Measurements from ENCODE around the gene HTR3E.
"Not testable (repeated sequence)": the region's sequence is repeated elsewhere in the genome, so short reads cannot be mapped to it uniquely, and the experiment has no call there.

Gene HTR3E

GRCh38 chr3:184110316-184110725 is 13.5 kb downstream of the HTR3E start:
- no peak for DNase-seq (ENCODE audit: low read depth in 2 of 2, low spot score in 1 of 2)

GRCh38 chr3:184116017-184116416 is 19.2 kb downstream of the HTR3E start:
- DNase-seq (ENCODE audit: low read depth in 2 of 2, low spot score in 1 of 2), result no peak

- no peak for DNase-seq (ENCODE audit: low read depth in 2 of 2, low spot score in 1 of 2)
Observed at GRCh38 chr3:184117636-184118035, 20.8 kb downstream of the HTR3E start.

- not testable (repeated sequence) for DNase-seq (ENCODE audit: low read depth in 2 of 2, low spot score in 1 of 2)
Observed at GRCh38 chr3:184121031-184121430, 24.2 kb downstream of the HTR3E start.

GRCh38 chr3:184126006-184126405 is 29.1 kb downstream of the HTR3E start:
- no peak for DNase-seq (ENCODE audit: low read depth in 2 of 2, low spot score in 1 of 2)

GRCh38 chr3:184129012-184129411 is 32.1 kb downstream of the HTR3E start:
- no peak for DNase-seq (ENCODE audit: low read depth in 2 of 2, low spot score in 1 of 2)

GRCh38 chr3:184132945-184133344 is 36.1 kb downstream of the HTR3E start:
- DNase-seq (ENCODE audit: low read depth in 2 of 2, low spot score in 1 of 2), result no peak

GRCh38 chr3:184133840-184134745 is 37.2 kb downstream of the HTR3E start:
- DNase-seq (ENCODE audit: low read depth in 2 of 2, low spot score in 1 of 2), result peak in 1 of 2 donors; percentile 16

GRCh38 chr3:184134746-184135148 is 37.9 kb downstream of the HTR3E start:
- no peak for DNase-seq (ENCODE audit: low read depth in 2 of 2, low spot score in 1 of 2)

GRCh38 chr3:184135149-184135910 is 38.5 kb downstream of the HTR3E start, which contains the start of gene EIF2B5:
Gene EIF2B5, plus strand, starts transcription at chr3:184135358. Its CDS starts 28 bp downstream, at chr3:184135386.
- peak; percentile 66 to 77 for DNase-seq (ENCODE audit: low read depth in 2 of 2, low spot score in 1 of 2)

- DNase-seq (ENCODE audit: low read depth in 2 of 2, low spot score in 1 of 2), result no peak
Observed at GRCh38 chr3:184135911-184136260, 39.0 kb downstream of the HTR3E start.

- DNase-seq (ENCODE audit: low read depth in 2 of 2, low spot score in 1 of 2), result no peak
Observed at GRCh38 chr3:184140436-184140835, 43.6 kb downstream of the HTR3E start.

GRCh38 chr3:184142199-184142598 is 45.3 kb downstream of the HTR3E start:
- no peak for DNase-seq (ENCODE audit: low read depth in 2 of 2, low spot score in 1 of 2)

- DNase-seq (ENCODE audit: low read depth in 2 of 2, low spot score in 1 of 2), result no peak
Observed at GRCh38 chr3:184143327-184143726, 46.5 kb downstream of the HTR3E start.

- no peak for DNase-seq (ENCODE audit: low read depth in 2 of 2, low spot score in 1 of 2)
Observed at GRCh38 chr3:184144505-184144904, 47.6 kb downstream of the HTR3E start.

GRCh38 chr3:184145111-184145524 is 48.3 kb downstream of the HTR3E start:
- no peak for DNase-seq (ENCODE audit: low read depth in 2 of 2, low spot score in 1 of 2)

- no peak for DNase-seq (ENCODE audit: low read depth in 2 of 2, low spot score in 1 of 2)
Observed at GRCh38 chr3:184145751-184146270, 48.9 kb downstream of the HTR3E start.

GRCh38 chr3:184148076-184148475 is 51.2 kb downstream of the HTR3E start:
- DNase-seq (ENCODE audit: low read depth in 2 of 2, low spot score in 1 of 2), result no peak

GRCh38 chr3:184149123-184149522 is 52.3 kb downstream of the HTR3E start:
- no peak for DNase-seq (ENCODE audit: low read depth in 2 of 2, low spot score in 1 of 2)

GRCh38 chr3:184149770-184150169 is 52.9 kb downstream of the HTR3E start:
- not testable (repeated sequence) for DNase-seq (ENCODE audit: low read depth in 2 of 2, low spot score in 1 of 2)

GRCh38 chr3:184154885-184155643 is 58.2 kb downstream of the HTR3E start, which contains the start of gene DVL3:
Gene DVL3, plus strand, starts transcription at chr3:184155377. Its CDS starts 259 bp downstream, at chr3:184155636.
- no peak for DNase-seq (ENCODE audit: low read depth in 2 of 2, low spot score in 1 of 2)
